ENCODE measurements around the gene RAPGEF5.
"Not testable (repeated sequence)": the region's sequence is repeated elsewhere in the genome, so short reads cannot be mapped to it uniquely, and the experiment has no call there.

The RAPGEF5 gene

DNA sequence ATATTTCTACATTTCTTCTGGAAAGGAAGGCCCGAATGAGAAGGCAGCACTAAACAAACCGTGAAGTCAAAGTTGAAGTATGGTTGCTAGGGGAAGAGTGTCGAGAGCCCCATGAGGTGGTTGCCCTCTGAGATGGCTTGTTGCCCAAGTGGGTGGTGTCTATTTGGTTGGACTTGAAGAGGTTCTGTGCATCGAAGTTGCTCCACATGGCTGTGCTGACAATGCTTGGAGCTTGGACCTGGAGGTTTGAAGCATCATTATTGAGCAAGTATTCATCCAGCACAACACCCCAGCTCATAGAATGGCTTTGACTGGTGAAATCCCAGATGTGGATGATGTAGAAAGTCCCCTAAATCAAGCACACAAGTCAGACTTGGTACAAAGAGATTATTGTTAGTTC lies 246.1 kb downstream of the RAPGEF5 start:
- Histone ChIP-seq H3K36me3 (ENCODE audit: control insufficient read depth, insufficient read depth, low read length) (no peaks in the 10 kb centered on the region), H3K4me1 (ENCODE audit: control insufficient read depth, insufficient read depth, low read length) (no peaks in the 10 kb centered on the region), H3K27me3 (ENCODE audit: control insufficient read depth, insufficient read depth, low read length, poor library complexity, severe bottlenecking) (no peaks in the 10 kb centered on the region), H3K27ac (ENCODE audit: insufficient read depth, low read depth, low read length, poor library complexity, severe bottlenecking) (no peak overlapping the region), H3K9me3 (ENCODE audit: control insufficient read depth, low read length) (no peaks in the 10 kb centered on the region), H3K4me3 (ENCODE audit: insufficient read depth, low read depth, low read length) (no peak overlapping the region)
- 91 to 93% methylated on average over 4 of the region's 4 CpGs for WGBS, 2 experiments

- no peaks in the 10 kb centered on the region for H3K9me3 ChIP-seq (ENCODE audit: control insufficient read depth, low read length)
- no peak overlapping the region for H3K4me3 ChIP-seq (ENCODE audit: insufficient read depth, low read depth, low read length)
- H3K27ac ChIP-seq (ENCODE audit: insufficient read depth, low read depth, low read length, poor library complexity, severe bottlenecking): no peak overlapping the region
- H3K27me3 ChIP-seq (ENCODE audit: control insufficient read depth, insufficient read depth, low read length, poor library complexity, severe bottlenecking): no peaks in the 10 kb centered on the region
- 27 to 31% methylated on average over 6 of the region's 6 CpGs for WGBS, 2 experiments
- H3K4me1 ChIP-seq (ENCODE audit: control insufficient read depth, insufficient read depth, low read length): no peaks in the 10 kb centered on the region
- no peaks in the 10 kb centered on the region for H3K36me3 ChIP-seq (ENCODE audit: control insufficient read depth, insufficient read depth, low read length)
These were observed 246.6 kb downstream of the RAPGEF5 start for GRCh38 chr7:22110227-22110839.

DNA sequence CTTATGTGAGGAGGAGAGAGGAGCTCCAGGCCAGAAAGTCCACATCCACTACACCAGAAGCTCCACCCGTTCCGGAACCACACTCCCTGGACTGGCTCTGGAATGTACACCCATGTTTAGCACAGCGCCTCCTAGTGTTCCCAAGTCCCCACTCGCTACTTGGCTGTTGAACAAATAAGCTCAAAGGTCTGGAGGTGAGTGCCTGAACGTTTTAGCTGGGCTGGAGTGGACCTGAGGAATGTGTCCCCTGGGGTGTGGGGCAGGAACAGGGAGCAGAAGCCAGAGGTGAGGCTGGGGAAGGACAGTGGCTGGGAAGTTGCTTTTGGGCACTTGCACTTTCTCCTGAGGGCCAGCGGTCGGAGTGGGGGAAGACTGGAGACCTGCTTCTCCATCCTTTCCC lies 247.2 kb downstream of the RAPGEF5 start:
- H3K36me3 ChIP-seq (ENCODE audit: control insufficient read depth, insufficient read depth, low read length): no peaks in the 10 kb centered on the region
- H3K27me3 ChIP-seq (ENCODE audit: control insufficient read depth, insufficient read depth, low read length, poor library complexity, severe bottlenecking): no peaks in the 10 kb centered on the region
- H3K9me3 ChIP-seq (ENCODE audit: control insufficient read depth, low read length): no peaks in the 10 kb centered on the region
- H3K4me1 ChIP-seq (ENCODE audit: control insufficient read depth, insufficient read depth, low read length): no peaks in the 10 kb centered on the region
- 86 to 87% methylated on average over 7 of the region's 7 CpGs for WGBS, 2 experiments
- H3K27ac ChIP-seq (ENCODE audit: insufficient read depth, low read depth, low read length, poor library complexity, severe bottlenecking): no peak overlapping the region
- no peak overlapping the region for H3K4me3 ChIP-seq (ENCODE audit: insufficient read depth, low read depth, low read length)

DNA sequence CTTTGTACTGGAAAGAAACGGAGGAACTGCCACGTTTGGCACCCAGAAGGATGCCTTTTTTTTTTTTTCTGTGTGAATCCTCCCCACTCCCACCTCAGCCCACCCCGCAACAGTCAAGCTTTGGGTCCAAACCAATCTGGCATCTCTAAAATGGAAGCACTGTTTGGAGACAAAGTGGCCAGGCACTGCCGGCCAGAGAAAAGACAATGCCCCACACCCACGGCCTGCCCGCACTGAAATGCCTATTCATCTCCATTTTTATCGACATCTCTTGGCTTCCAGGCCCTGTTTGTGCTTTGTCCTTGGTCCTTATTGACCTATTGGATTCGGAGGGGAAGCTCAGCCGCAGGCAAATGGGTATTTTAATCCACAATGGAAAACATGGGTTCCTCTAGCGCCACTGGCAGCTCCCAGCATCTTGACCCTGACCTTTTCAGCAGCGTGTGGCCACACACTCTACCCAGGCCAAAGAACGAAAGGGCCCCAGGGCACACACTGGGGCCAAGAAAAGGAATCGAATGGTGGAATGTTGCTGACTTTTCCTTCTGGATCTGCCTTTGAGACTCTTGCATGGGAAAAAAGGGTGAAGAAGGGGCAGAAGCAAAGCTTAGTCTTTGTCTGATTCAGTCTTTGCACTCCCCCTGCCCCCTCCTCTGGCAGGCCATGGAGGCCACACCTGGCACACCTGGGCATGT lies 248.7 kb downstream of the RAPGEF5 start:
- no peak overlapping the region for H3K27ac ChIP-seq (ENCODE audit: insufficient read depth, low read depth, low read length, poor library complexity, severe bottlenecking)
- no peak overlapping the region for H3K4me3 ChIP-seq (ENCODE audit: insufficient read depth, low read depth, low read length)
- no peaks in the 10 kb centered on the region for H3K27me3 ChIP-seq (ENCODE audit: control insufficient read depth, insufficient read depth, low read length, poor library complexity, severe bottlenecking)
- H3K4me1 ChIP-seq (ENCODE audit: control insufficient read depth, insufficient read depth, low read length): no peaks in the 10 kb centered on the region
- H3K9me3 ChIP-seq (ENCODE audit: control insufficient read depth, low read length): no peaks in the 10 kb centered on the region
- WGBS, 2 experiments: 81 to 84% methylated on average over 13 of the region's 13 CpGs
- no peaks in the 10 kb centered on the region for H3K36me3 ChIP-seq (ENCODE audit: control insufficient read depth, insufficient read depth, low read length)

DNA sequence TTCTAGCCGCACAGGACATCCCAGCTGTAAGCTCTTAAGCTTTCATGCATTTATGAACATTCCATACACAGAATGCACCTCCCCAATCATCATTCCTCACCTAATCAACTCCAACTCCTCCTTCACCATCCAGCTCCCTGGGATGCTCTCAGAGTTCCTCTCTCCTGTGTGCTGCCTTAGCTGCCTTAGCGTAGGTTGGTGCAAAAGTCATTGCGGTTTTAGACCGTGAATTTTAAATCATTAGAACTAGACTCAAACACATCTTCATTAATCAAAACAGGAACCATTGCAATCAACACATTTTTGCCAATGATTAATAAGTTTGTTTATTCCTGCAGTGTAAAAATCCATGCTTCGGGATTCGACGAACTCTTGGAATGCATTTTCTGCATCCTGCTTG lies 251.4 kb downstream of the RAPGEF5 start:
- Histone ChIP-seq H3K27me3 (ENCODE audit: control insufficient read depth, insufficient read depth, low read length, poor library complexity, severe bottlenecking) (no peaks in the 10 kb centered on the region), H3K4me3 (ENCODE audit: insufficient read depth, low read depth, low read length) (no peak overlapping the region), H3K27ac (ENCODE audit: insufficient read depth, low read depth, low read length, poor library complexity, severe bottlenecking) (no peak overlapping the region), H3K36me3 (ENCODE audit: control insufficient read depth, insufficient read depth, low read length) (no peaks in the 10 kb centered on the region), H3K9me3 (ENCODE audit: control insufficient read depth, low read length) (no peaks in the 10 kb centered on the region), H3K4me1 (ENCODE audit: control insufficient read depth, insufficient read depth, low read length) (no peaks in the 10 kb centered on the region)
- WGBS, 2 experiments: 97 to 99% methylated on average over 7 of the region's 7 CpGs

GRCh38 chr7:22094413-22095342 lies 262.3 kb downstream of the RAPGEF5 start:
- Histone ChIP-seq H3K36me3 (ENCODE audit: control insufficient read depth, insufficient read depth, low read length) (no peaks in the 10 kb centered on the region), H3K4me3 (ENCODE audit: insufficient read depth, low read depth, low read length) (no peak overlapping the region), H3K27ac (ENCODE audit: insufficient read depth, low read depth, low read length, poor library complexity, severe bottlenecking) (no peak overlapping the region), H3K4me1 (ENCODE audit: control insufficient read depth, insufficient read depth, low read length) (no peaks in the 10 kb centered on the region), H3K9me3 (ENCODE audit: control insufficient read depth, low read length) (no peaks in the 10 kb centered on the region), H3K27me3 (ENCODE audit: control insufficient read depth, insufficient read depth, low read length, poor library complexity, severe bottlenecking) (no peaks in the 10 kb centered on the region)
- 77 to 81% methylated on average over 11 of the region's 11 CpGs for WGBS, 2 experiments

DNA sequence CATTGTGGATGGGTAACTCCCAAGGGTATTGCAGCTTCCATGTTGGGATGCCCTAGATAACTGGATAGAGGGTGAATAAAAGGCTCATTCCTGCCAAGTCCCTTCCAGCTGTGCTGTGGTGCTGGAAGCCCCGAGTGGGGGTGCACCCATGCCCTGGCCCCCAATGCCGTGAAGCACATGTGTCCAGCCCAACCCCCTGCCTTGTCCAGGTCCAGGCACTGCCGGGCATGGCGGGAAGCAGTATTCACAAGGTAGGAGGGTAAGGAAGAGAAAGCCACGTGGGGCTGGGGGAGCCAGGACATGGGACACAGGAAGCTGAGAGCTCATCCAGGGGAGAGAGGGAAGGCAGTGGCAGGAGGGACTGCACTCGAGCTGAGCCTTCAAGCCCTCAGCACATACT lies 263.0 kb downstream of the RAPGEF5 start:
- Histone ChIP-seq H3K4me1 (ENCODE audit: control insufficient read depth, insufficient read depth, low read length) (no peaks in the 10 kb centered on the region), H3K9me3 (ENCODE audit: control insufficient read depth, low read length) (no peaks in the 10 kb centered on the region), H3K4me3 (ENCODE audit: insufficient read depth, low read depth, low read length) (no peak overlapping the region), H3K27me3 (ENCODE audit: control insufficient read depth, insufficient read depth, low read length, poor library complexity, severe bottlenecking) (no peaks in the 10 kb centered on the region), H3K36me3 (ENCODE audit: control insufficient read depth, insufficient read depth, low read length) (no peaks in the 10 kb centered on the region), H3K27ac (ENCODE audit: insufficient read depth, low read depth, low read length, poor library complexity, severe bottlenecking) (no peak overlapping the region)
- WGBS, 2 experiments: 83 to 88% methylated on average over 6 of the region's 6 CpGs

GRCh38 chr7:22093001-22093400 lies 264.0 kb downstream of the RAPGEF5 start:
- H3K36me3 ChIP-seq (ENCODE audit: control insufficient read depth, insufficient read depth, low read length): no peaks in the 10 kb centered on the region
- H3K4me3 ChIP-seq (ENCODE audit: insufficient read depth, low read depth, low read length): no peak overlapping the region
- H3K27ac ChIP-seq (ENCODE audit: insufficient read depth, low read depth, low read length, poor library complexity, severe bottlenecking): no peak overlapping the region
- no peaks in the 10 kb centered on the region for H3K27me3 ChIP-seq (ENCODE audit: control insufficient read depth, insufficient read depth, low read length, poor library complexity, severe bottlenecking)
- H3K9me3 ChIP-seq (ENCODE audit: control insufficient read depth, low read length): no peaks in the 10 kb centered on the region
- no peaks in the 10 kb centered on the region for H3K4me1 ChIP-seq (ENCODE audit: control insufficient read depth, insufficient read depth, low read length)
- 89 to 91% methylated on average over 2 of the region's 2 CpGs for WGBS, 2 experiments

- H3K9me3 ChIP-seq (ENCODE audit: control insufficient read depth, low read length); H3K4me3 ChIP-seq (ENCODE audit: insufficient read depth, low read depth, low read length); H3K4me1 ChIP-seq (ENCODE audit: control insufficient read depth, insufficient read depth, low read length); H3K27ac ChIP-seq (ENCODE audit: insufficient read depth, low read depth, low read length, poor library complexity, severe bottlenecking); H3K36me3 ChIP-seq (ENCODE audit: control insufficient read depth, insufficient read depth, low read length); H3K27me3 ChIP-seq (ENCODE audit: control insufficient read depth, insufficient read depth, low read length, poor library complexity, severe bottlenecking): not testable (repeated sequence)
- WGBS, 2 experiments: 94% methylated on average over 11 of the region's 11 CpGs
These were observed 265.9 kb downstream of the RAPGEF5 start for GRCh38 chr7:22090958-22091525.

DNA sequence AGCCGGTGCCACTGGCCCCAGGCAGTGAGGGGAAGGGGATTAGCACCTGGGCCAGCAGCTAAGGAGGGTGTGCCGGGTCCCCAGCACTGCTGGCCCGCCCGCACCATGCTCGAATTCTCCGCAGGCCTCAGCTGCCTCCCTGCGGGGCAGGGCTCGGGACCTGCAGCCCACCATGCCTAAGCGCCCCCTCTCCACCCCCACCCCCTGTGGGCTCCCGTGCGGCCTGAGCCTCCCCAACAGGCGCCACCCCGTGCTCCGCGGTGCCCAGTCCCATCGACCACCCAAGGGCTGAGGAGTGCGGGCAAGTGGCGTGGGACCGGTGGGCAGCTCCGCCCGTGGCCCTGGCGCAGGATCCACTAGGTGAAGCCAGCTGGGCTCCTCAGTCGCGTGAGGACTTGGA lies 266.4 kb downstream of the RAPGEF5 start:
- 85 to 88% methylated on average over 24 of the region's 24 CpGs for WGBS, 2 experiments
- H3K4me1 ChIP-seq (ENCODE audit: control insufficient read depth, insufficient read depth, low read length): no peaks in the 10 kb centered on the region
- H3K9me3 ChIP-seq (ENCODE audit: control insufficient read depth, low read length): no peaks in the 10 kb centered on the region
- H3K4me3 ChIP-seq (ENCODE audit: insufficient read depth, low read depth, low read length): no peak overlapping the region
- no peaks in the 10 kb centered on the region for H3K36me3 ChIP-seq (ENCODE audit: control insufficient read depth, insufficient read depth, low read length)
- H3K27me3 ChIP-seq (ENCODE audit: control insufficient read depth, insufficient read depth, low read length, poor library complexity, severe bottlenecking): no peaks in the 10 kb centered on the region
- no peak overlapping the region for H3K27ac ChIP-seq (ENCODE audit: insufficient read depth, low read depth, low read length, poor library complexity, severe bottlenecking)

Data from ectodermal cell (in vitro differentiated cells).